GM19397 (cell line): ENCODE measurements around the gene MBTD1.
"Not testable (repeated sequence)": the region's sequence is repeated elsewhere in the genome, so short reads cannot be mapped to it uniquely, and the experiment has no call there.

Experiments
- ATAC-seq: cut with Tn5 transposase; IDR thresholded peaks from one replicate; pipeline ENCODE4 v1.9.1; 2021; ENCODE audit warnings: mild to moderate bottlenecking, moderate library complexity; ENCODE audit not compliant: unreplicated experiment

MBTD1 gene

GRCh38 chr17:51256101-51256500 is 3.7 kb downstream of the MBTD1 start:
- ATAC-seq = no peak

DNA sequence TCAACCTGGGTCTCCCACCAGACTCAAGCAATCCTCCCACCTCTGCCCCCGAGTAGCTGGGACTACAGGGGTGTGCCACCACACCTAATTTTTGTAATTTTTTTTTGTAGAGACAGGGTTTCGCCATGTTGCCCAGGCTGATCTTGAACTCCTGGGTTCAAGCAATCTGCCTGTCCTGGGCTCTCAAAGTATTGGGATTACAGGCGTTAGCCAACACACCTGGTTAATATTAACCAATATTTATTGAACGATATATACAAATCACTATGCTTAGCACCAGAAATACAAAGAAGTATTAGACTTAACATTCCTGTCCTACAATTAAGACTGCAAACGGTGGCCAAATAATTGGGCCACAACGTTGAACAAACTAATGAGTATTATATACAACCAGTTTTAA is 4.2 kb downstream of the MBTD1 start:
- ATAC-seq = no peak

DNA sequence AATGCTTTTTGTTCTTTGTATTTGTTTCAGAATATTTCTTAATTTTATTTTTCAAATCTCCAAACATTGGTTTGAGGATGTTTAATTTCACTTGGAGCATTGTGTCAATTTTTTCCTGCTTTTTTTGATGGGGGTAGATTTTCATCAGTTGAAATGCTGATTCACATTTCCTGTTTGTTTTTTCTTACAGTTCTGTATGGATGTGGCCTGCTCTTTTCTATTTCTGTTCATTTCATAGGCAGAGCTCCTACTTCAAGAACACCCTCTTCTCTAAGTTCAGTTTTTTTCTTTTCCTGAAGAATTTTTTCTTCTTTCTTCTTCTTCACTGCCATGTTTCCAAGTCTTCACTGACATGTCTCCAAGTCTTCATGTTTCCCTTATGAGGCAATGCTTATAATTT is 8.8 kb downstream of the MBTD1 start:
- no peak for ATAC-seq

- no peak for ATAC-seq
Observed at GRCh38 chr17:51250314-51250840, 9.5 kb downstream of the MBTD1 start.

DNA sequence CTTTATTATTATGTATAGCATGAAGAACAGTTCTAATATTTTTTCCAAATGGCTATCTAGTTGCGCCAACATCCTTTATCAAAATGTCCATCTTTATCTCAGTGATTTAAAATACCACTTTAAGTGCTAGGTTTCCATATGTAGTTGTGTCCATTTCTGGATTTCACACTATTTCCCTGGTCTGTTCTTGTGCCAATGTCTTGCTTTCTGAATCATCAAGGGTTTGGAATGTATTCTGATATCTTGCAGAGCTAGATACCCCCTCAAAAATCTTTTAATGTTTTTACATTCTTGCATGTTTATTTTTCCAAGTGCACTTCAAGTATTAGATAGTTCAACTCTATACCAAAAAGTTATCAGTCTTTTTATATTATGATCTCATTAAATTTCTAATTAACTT is 14.3 kb downstream of the MBTD1 start:
- no peak for ATAC-seq

DNA sequence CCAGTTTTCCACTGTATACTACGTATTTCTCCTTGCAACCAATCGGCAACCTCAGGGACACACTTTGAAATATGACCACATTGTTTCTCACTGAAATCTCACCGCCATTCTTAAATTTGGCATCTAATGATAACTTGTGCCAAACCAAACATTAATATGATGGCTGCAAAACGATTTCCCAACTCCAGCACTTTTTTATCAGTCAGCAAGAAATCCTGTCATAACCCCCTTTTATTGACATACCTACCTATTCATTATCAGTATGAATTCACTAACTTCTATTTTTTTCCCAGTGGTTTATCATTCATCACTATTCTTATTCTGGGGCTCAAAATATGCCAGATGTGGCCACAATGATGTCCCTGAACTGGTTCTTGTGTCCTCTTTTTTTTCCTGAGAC is 15.8 kb downstream of the MBTD1 start:
- ATAC-seq = no peak

GRCh38 chr17:51240275-51240674 is 19.6 kb downstream of the MBTD1 start:
- ATAC-seq = no peak

GRCh38 chr17:51238255-51238887 is 21.5 kb downstream of the MBTD1 start:
- ATAC-seq = peak; percentile 58

- ATAC-seq = no peak
Observed at GRCh38 chr17:51234162-51234561, 25.7 kb downstream of the MBTD1 start.

DNA sequence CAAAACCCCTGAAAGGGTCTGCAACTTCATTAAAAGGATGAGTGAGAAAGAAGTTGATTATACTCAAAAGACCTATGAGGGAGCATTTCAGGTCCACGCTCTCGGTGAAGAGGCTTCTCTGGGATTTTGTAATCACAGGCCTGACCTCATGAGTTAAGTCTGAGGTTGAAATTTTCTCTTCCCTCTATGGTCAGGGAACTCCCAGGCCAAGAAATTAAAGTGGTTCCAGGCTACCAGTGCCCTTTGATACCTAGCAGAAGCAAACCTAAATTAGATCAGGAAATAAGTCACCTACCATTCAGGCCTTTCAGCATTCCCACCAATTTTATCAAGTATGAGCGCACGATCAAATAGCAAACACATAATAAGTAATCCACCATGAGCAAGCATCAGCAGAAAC is 27.9 kb downstream of the MBTD1 start:
- no peak for ATAC-seq

- ATAC-seq = no peak
Observed at GRCh38 chr17:51230306-51230705, 29.5 kb downstream of the MBTD1 start.

GRCh38 chr17:51229889-51230288 is 30.0 kb downstream of the MBTD1 start:
- no peak for ATAC-seq

- no peak for ATAC-seq
Observed at GRCh38 chr17:51228161-51228560, 31.7 kb downstream of the MBTD1 start.

DNA sequence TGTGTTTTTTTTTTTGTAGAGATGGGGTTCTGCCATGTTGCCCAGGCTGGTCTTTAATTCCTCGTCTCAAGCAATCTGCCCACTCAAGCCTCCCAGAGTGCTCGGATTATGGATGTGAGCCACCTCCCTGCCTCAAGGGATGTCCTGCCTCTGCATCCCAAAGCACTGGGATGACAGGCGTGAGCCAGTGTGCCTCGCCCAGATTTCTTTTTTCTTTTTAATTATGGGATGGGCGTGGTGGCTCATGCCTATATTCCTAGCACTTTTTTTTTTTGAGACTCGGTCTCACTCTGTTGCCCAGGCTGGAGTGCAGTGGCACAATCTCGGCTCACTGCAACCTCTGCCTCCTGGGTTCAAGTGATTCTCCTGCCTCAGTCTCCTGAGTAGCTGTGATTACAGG is 34.3 kb downstream of the MBTD1 start:
- not testable (repeated sequence) for ATAC-seq

DNA sequence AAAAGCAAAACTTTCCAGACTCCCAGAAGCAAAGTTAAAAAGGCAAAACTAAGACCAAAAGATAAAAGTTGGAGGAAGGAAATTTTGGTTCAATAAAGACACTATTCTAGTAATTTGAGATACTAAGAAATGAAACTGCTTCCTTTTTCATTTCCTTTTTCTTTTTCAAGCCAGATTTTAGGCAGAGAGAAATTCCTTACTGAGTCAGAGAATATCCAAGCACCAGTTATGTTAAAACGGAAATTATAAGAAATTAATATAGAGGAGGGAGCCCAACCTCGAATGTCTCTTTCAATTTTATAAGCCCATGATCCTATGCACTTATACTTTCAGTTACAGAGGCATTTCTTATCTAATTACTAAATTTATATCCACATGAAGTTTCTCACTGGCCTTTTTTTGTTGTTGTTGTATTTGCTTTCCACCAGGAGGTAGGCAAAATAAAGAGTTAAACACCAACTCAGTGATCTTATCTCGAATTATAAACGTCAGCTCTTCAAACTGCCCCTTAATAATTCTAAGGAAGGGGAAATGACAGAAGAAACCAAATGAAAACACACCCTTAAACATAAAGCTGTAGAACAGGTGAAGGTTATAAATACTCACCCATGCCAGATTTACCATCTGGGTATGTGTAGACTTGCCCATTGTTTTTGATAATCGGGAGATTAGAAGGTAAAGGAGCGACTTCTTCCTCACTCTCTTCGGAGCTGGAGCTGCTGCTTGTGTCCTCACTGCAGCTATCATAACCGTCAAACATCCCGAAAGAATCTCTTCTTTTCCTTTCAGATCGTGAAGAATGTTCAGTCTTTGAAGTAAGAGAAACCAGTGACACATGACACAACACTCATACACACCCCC is 35.2 kb downstream of the MBTD1 start:
- ATAC-seq = no peak

- no peak for ATAC-seq
Observed at GRCh38 chr17:51221322-51221721, 38.5 kb downstream of the MBTD1 start.

GRCh38 chr17:51217946-51218345 is 41.9 kb downstream of the MBTD1 start:
- no peak for ATAC-seq

GRCh38 chr17:51214920-51215319 is 44.9 kb downstream of the MBTD1 start:
- no peak for ATAC-seq

DNA sequence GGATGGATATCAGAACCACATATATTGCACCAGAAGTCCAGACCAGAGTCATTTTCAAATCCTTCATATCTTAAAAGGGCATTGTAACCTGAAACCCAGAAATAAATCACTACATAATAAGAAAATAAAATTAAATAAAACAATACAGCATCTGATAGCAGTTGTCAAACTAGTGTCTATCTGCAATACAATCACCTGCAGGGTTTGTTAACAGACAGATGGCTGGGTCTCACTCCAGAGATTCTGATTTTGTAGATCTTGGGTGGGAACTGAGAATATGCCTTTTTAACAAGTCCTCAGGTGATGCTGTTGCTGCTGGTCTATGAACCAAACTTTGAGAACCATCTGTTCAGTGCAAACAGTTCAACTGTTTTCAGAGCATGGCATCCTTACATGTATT is 56.0 kb downstream of the MBTD1 start:
- ATAC-seq = no peak

- ATAC-seq = no peak
Observed at GRCh38 chr17:51200846-51201245, 59.0 kb downstream of the MBTD1 start.

- no peak for ATAC-seq
Observed at GRCh38 chr17:51200295-51200694, 59.6 kb downstream of the MBTD1 start.

DNA sequence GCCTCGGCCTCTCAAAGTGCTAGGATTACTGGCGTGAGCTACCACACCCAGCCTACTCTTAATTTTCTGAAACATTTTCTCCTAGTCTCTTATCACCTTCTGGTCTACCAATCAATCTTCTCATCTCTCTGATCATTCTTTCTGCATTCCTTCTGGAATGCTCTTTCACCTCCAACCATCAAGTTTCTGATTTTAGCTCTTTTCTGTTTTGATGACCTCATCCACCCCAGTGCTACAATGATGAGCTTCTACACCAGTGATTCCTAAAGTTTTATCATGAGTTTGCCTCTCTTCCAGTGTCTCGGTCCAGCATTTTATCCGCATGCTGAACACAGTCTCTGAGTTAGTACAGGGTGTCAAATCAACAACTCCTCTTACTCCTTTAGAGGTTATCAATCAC is 62.1 kb downstream of the MBTD1 start:
- no peak for ATAC-seq
